Measurements from ENCODE around the gene PRLR.

Gene PRLR

GRCh38 chr5:35026280-35026840, 203.9 kb downstream of the PRLR start:
- DNase-seq (ENCODE audit: low spot score) = no peak
- TF ChIP-seq CTCF (IDR thresholded peaks at IDR 0.05; ENCODE audit: extremely low read depth, insufficient read depth, missing control alignments) = no peak
- in situ Hi-C loops (cut with MboI; ENCODE audit: low pct_unique_long_range_greater_than_20kb, low sequenced_read_pairs, unreplicated experiment) = no loop called here

GRCh38 chr5:35024911-35025510, 205.3 kb downstream of the PRLR start:
- DNase-seq (ENCODE audit: low spot score) = no peak
- in situ Hi-C loops (cut with MboI; ENCODE audit: low pct_unique_long_range_greater_than_20kb, low sequenced_read_pairs, unreplicated experiment) = no loop called here
- TF ChIP-seq CTCF (IDR thresholded peaks at IDR 0.05; ENCODE audit: extremely low read depth, insufficient read depth, missing control alignments) = no peak

GRCh38 chr5:35023391-35024178, 206.7 kb downstream of the PRLR start:
- in situ Hi-C loops (cut with MboI; ENCODE audit: low pct_unique_long_range_greater_than_20kb, low sequenced_read_pairs, unreplicated experiment) = no loop called here
- no peak for DNase-seq (ENCODE audit: low spot score)
- no peak for TF ChIP-seq CTCF (IDR thresholded peaks at IDR 0.05; ENCODE audit: extremely low read depth, insufficient read depth, missing control alignments)

- TF ChIP-seq CTCF (IDR thresholded peaks at IDR 0.05; ENCODE audit: extremely low read depth, insufficient read depth, missing control alignments) = no peak
- in situ Hi-C loops (cut with MboI; ENCODE audit: low pct_unique_long_range_greater_than_20kb, low sequenced_read_pairs, unreplicated experiment) = no loop called here
- DNase-seq (ENCODE audit: low spot score) = no peak
Measured at GRCh38 chr5:35016174-35017051, 213.9 kb downstream of the PRLR start.

GRCh38 chr5:35015063-35015462, 215.2 kb downstream of the PRLR start:
- DNase-seq (ENCODE audit: low spot score) = no peak
- no peak for TF ChIP-seq CTCF (IDR thresholded peaks at IDR 0.05; ENCODE audit: extremely low read depth, insufficient read depth, missing control alignments)
- in situ Hi-C loops (cut with MboI; ENCODE audit: low pct_unique_long_range_greater_than_20kb, low sequenced_read_pairs, unreplicated experiment) = no loop called here

GRCh38 chr5:35012796-35013195, 217.5 kb downstream of the PRLR start:
- no peak for DNase-seq (ENCODE audit: low spot score)
- no peak for TF ChIP-seq CTCF (IDR thresholded peaks at IDR 0.05; ENCODE audit: extremely low read depth, insufficient read depth, missing control alignments)
- in situ Hi-C loops (cut with MboI; ENCODE audit: low pct_unique_long_range_greater_than_20kb, low sequenced_read_pairs, unreplicated experiment) = no loop called here

Measured in GM13977 (cell line).